Subcutaneous abdominal adipose tissue (tissue), 5 donors: ENCODE measurements around the gene ZNF592.
"Not testable (repeated sequence)": the region's sequence is repeated elsewhere in the genome, so short reads cannot be mapped to it uniquely, and the experiment has no call there.

Source experiments
- H3K27ac ChIP-seq: one replicate; pipeline ENCODE4 v1.7.0; 2013; ENCODE audit warnings: low read depth, mild to moderate bottlenecking, inconsistent platforms, low read length, moderate library complexity
- H3K27me3 ChIP-seq, 5 donors: one replicate each; pipeline ENCODE4 v1.7.0; 2013; ENCODE audit warnings: low read length in 5 of 5, inconsistent platforms in 1 of 5; ENCODE audit not compliant: control insufficient read depth in 5 of 5, insufficient read depth in 4 of 5
- H3K36me3 ChIP-seq, 5 donors: one replicate each; pipeline ENCODE4 v1.7.0; 2013; ENCODE audit warnings: low read length in 5 of 5; ENCODE audit not compliant: control insufficient read depth in 5 of 5, insufficient read depth in 5 of 5
- H3K4me1 ChIP-seq, 5 donors: one replicate each; pipeline ENCODE4 v1.7.0; 2013; ENCODE audit warnings: low read length in 5 of 5, mild to moderate bottlenecking in 3 of 5, moderate library complexity in 1 of 5; ENCODE audit not compliant: control insufficient read depth in 5 of 5, insufficient read depth in 5 of 5
- H3K4me3 ChIP-seq, 5 donors: one replicate each; pipeline ENCODE4 v1.7.0; 2013; ENCODE audit warnings: low read length in 5 of 5, low read depth in 1 of 5
- H3K9ac ChIP-seq, 5 donors: one replicate each; pipeline ENCODE4 v1.7.0; 2013; ENCODE audit warnings: low read length in 5 of 5, mild to moderate bottlenecking in 4 of 5, moderate library complexity in 3 of 5
- H3K9me3 ChIP-seq, 5 donors: one replicate each; pipeline ENCODE4 v1.7.0; 2013; ENCODE audit warnings: low read length in 5 of 5; ENCODE audit not compliant: control insufficient read depth in 5 of 5
- donor health status: healthy.
- donor health status: healthy.
- donor health status: healthy.
- donor health status: healthy.
- donor health status: healthy.

Gene ZNF592

DNA sequence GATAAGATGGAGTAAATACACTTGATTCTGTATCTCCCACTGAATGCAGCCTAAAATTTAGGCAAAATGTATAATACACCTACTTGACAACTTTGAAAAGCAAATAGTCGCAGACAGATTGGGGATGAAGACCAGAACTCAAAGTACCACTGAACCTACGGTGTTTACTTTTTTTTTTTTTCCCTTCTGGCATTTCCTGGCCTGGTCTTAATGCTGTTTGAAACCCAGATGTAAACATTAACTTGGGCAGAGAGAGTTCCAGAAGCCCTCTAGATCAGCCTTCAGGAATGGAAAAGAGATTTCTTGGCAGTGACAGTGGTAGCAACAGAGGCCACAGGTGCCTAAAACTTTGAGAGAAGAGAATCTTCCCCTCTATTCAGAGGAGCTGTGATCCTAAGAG is 96.6 kb downstream of the ZNF592 start:
- H3K27ac ChIP-seq, result peak overlapping the region; percentile 61
- no peaks in the 10 kb centered on the region for H3K27me3 ChIP-seq
- H3K4me3 ChIP-seq, result no peak overlapping the region
- H3K9me3 ChIP-seq, result peaks cover 0 to 4% (median 0%) of the 10 kb centered on the region in 5 donors
- H3K4me1 ChIP-seq, result peaks cover 0 to 18% (median 15%) of the 10 kb centered on the region in 5 donors
- H3K36me3 ChIP-seq, result peaks cover 0 to 1% (median 0%) of the 10 kb centered on the region in 5 donors
- peak overlapping the region in 2 of 5 donors; percentile 3 to 39 for H3K9ac ChIP-seq

DNA sequence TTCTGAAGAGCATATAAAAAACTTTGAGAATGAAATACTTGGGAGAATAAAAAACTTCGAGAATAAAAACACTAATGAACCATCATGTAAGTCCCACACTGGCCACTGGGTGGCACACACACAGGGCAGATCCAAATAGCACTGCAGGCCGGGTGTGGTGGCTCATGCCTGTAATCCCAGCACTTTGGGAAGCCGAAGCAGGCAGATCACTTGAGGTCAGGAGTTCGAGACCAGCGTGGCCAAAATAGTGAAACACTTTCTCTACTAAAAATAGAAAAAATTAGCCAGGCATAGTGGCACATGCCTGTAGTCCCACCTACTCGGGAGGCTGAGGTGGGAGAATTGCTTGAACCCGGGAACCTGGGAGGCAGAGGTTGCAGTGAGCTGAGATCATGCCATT is 97.2 kb downstream of the ZNF592 start:
- not testable (repeated sequence) for H3K27me3 ChIP-seq, H3K9me3 ChIP-seq, H3K36me3 ChIP-seq, H3K4me3 ChIP-seq, H3K9ac ChIP-seq
- Histone ChIP-seq H3K27ac (peak overlapping the region; percentile 61), H3K4me1 (peaks cover 0 to 11% (median 8%) of the 10 kb centered on the region in 5 donors)

DNA sequence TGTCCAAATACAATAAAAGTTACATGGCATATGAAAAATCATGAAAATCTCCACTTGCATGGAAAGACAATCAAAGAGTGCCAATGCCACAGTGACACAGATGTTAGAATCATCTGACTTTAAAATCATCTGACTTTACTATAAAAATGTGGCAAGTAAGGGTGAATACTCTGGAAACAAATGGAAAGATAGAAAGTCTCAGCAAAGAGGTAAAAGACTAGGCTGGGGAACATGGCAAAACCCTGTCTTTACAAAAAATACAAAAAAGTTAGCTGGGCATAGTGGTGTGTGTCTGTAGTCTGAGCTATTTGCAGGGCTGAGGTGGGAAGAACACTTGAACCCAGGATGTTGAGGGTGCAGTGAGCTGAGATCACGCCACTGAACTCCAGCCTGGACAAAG is 97.9 kb downstream of the ZNF592 start:
- Histone ChIP-seq H3K9ac (no peak overlapping the region), H3K27ac (no peak overlapping the region), H3K4me3 (no peak overlapping the region), H3K36me3 (no peaks in the 10 kb centered on the region), H3K9me3 (peaks cover 0 to 4% (median 0%) of the 10 kb centered on the region in 5 donors), H3K4me1 (peaks cover 0 to 5% (median 2%) of the 10 kb centered on the region in 5 donors), H3K27me3 (no peaks in the 10 kb centered on the region)

DNA sequence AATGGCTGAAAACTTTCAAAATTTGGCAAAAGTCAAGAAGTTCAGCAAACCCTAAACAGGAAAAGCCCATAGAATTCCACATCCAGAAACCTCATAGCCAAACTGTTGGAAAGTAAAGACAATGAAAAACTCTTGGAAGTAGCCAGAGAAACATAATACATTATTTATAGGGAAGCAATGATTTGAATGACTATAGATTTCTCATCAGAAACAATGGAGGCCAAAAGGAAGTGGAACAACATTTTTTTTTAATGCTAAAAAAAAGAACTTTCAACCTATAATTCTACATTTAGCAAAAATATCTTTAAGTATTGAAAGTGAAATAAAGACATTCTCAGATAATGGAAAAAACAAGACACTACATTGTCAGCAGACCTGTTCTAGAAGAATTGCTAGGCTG is 99.0 kb downstream of the ZNF592 start:
- H3K27me3 ChIP-seq, result no peaks in the 10 kb centered on the region

DNA sequence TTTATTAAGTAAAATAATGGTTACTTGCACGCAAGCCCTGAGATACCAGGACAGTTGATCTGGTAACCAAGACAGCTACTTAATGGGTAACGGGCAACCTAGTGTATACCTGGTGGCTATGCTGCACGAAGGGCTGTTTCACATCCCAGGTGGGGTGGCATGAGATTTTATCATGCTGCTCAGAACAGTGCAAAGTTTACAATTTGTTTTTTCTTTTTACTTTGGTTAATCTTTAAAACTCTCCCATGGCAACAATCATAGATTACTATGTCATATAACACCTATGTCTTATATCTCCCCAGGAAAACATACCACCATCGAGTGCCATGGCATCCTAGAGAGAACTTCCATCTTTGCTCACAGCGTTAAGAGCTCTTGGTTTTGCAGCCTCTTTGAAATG is 103.8 kb downstream of the ZNF592 start:
- H3K9ac ChIP-seq, result no peak overlapping the region
- H3K27me3 ChIP-seq, result no peaks in the 10 kb centered on the region
- no peak overlapping the region for H3K4me3 ChIP-seq
- H3K4me1 ChIP-seq, result no peaks in the 10 kb centered on the region
- H3K36me3 ChIP-seq, result peaks cover 0 to 11% (median 9%) of the 10 kb centered on the region in 5 donors
- peaks cover 0 to under 1% (median 0%) of the 10 kb centered on the region in 5 donors for H3K9me3 ChIP-seq
- H3K27ac ChIP-seq, result no peak overlapping the region

More for the DNA sequence above, 99.0 kb downstream of the ZNF592 start:
- Histone ChIP-seq H3K4me3 (no peak overlapping the region), H3K9me3 (peaks cover 0 to 4% (median 0%) of the 10 kb centered on the region in 5 donors), H3K36me3 (no peaks in the 10 kb centered on the region), H3K27ac (no peak overlapping the region), H3K9ac (no peak overlapping the region), H3K4me1 (no peaks in the 10 kb centered on the region)

DNA sequence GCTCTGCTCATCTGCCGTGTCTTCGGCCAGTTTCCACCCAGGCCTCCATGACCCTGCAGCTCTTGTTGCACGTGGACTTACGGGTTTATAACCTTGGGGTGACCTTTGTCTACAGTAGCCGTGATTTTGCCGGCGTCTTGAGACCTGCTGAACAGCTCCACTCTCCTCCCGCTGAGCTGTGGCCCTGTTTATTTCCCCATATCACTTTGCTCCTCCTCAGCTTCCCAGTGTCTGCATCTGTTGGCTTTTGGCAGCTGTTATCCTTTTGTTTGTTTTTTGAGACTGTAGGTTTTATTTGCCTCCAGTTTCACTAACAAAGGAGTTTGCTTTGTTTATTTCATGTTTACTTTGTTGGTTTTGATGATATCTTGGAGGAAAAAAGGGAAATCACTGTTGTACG is 106.7 kb downstream of the ZNF592 start:
- Histone ChIP-seq H3K9me3 (no peaks in the 10 kb centered on the region), H3K9ac (no peak overlapping the region), H3K27ac (no peak overlapping the region), H3K4me3 (no peak overlapping the region), H3K27me3 (no peaks in the 10 kb centered on the region), H3K4me1 (no peaks in the 10 kb centered on the region), H3K36me3 (peaks cover 0 to 35% (median 21%) of the 10 kb centered on the region in 5 donors)

DNA sequence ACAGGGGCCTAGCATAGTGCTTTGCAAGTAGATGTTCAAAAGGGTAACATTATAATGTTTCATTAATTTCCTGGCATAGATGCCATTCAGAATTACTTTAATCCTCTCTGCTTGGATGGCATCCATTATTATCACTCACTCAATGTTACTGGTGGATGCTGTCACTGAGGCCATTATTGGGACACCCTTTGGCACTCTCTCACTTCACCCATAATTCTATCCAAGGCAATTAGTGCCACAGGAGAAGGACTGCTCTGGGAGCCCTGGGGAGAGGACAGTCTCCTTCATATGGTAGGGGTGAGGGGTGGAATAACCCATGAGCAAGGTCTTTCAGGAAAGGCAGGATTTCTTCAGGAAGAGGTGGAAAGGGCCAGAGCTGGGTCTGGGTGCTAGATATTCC is 107.4 kb downstream of the ZNF592 start:
- Histone ChIP-seq H3K27ac (no peak overlapping the region), H3K9ac (no peak overlapping the region), H3K4me3 (no peak overlapping the region), H3K9me3 (no peaks in the 10 kb centered on the region), H3K27me3 (no peaks in the 10 kb centered on the region), H3K4me1 (no peaks in the 10 kb centered on the region), H3K36me3 (peaks cover 0 to 35% (median 21%) of the 10 kb centered on the region in 5 donors)
